CD4-positive, alpha-beta T cell treated with Interleukin-4 for 4 hours (primary cell): ENCODE measurements around the gene USP11.

Experiments
- DNase-seq: peaks from one replicate; pipeline ENCODE4 v3.0.0-alpha.2; 2020

The USP11 gene

DNA sequence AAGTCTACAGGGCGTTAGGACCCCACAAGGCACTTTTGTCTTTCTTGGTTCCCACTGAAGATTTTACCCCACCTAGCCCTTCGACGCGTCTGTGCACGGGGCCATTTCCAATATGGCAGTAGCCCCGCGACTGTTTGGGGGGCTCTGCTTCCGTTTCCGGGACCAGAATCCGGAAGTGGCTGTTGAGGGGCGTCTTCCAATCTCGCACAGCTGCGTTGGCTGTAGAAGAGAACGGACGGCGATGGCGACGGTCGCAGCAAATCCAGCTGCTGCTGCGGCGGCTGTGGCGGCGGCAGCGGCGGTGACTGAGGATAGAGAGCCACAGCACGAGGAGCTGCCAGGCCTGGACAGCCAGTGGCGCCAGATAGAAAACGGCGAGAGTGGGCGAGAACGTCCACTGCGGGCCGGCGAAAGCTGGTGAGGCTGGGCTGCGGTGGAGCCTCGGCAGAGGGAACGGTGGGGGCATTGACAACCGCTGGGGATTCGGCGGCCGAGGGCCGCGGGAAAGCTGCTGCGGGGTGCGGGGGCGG is at the start of gene USP11:
USP11 (plus strand) TSS at position 207 of the 530 bp plus-strand sequence; CDS start at position 242, 35 bp downstream.
- peak; percentile 53 for DNase-seq

DNA sequence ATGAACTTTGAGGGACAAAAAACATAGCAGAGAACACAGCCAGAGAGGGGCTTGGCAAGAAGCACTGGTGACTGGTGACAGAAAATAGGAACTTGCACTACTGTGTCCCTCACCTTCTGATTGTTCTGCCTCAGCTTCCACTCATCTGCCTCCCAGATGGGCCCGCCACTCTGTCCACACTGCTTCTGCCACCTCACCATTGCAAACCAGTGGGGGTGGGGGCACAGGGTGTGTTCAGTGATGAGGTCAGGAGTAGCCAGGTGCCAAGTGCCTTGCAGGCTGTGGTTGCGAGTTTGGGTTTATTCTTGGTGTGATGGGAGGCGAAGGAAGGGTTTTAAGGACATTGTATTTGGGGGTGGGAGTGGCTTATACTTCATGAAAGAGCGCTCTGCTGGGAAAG is 48.3 kb upstream of the USP11 start:
- no peak for DNase-seq

- no peak for DNase-seq
Measured at GRCh38 chrX:47185241-47185640, 47.6 kb upstream of the USP11 start.

GRCh38 chrX:47186096-47186740 is 46.6 kb upstream of the USP11 start:
- no peak for DNase-seq

- no peak for DNase-seq
Measured at GRCh38 chrX:47187106-47187677, 45.6 kb upstream of the USP11 start.

GRCh38 chrX:47189906-47190305 is 42.9 kb upstream of the USP11 start:
- DNase-seq = no peak

DNA sequence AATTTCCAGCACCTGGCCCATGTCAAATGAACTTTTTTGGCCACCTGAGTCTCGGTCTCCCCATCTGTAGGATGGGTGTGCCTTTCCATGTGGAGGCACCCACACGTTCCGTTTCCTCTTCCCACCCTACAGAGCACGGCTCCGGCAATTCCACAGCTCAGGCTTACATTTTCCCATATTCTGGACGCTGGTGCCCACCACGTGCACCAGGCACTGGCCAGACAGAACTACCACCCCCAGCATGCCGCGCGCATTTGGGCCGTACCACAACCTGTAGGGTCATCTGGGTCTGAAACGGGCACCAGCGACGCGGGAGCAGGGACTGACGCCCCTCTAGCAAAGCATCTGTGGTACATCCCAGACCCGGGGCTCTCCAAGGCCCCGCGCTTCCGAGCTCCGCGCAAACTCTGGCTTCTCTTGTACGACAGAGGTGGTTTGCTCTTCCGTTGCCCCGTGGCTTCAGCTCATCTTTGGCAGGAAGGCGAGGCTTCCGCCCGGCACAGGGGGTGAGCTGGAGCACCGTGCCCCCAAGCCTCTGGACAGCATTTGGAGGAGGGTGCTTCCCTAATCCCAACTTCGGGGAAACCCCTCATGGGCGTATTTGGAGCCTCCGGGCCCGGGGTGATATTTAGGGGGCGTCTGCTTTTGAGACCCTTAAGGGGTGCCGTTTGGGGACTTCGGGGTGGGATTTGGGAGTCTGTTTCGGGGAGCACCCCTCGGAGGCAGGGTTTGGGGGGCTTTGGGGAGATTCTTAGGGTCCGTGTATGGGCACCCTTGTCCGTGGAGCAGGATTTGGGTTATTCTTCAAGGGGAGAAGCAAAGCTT is 42.2 kb upstream of the USP11 start:
- peak; percentile 90 for DNase-seq

DNA sequence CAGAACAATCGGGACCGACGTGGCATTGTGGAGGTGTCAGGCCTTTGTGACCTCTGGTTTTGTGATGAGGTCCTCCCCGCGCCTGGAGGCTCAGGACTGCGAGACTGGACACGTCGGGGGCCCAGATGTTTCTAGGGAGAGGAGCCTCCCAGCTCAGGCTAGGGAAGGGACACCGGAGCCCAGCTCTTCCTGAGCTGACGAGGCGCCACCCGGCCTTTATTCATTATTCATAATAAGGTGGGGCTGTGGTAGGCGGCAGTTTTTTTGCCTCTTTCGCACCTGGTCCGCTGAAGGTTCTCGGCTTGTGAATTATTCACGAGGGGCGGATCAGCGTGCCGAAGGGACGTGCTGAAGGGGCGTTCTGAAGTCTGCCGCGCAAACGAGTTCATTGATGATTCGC is 41.5 kb upstream of the USP11 start:
- DNase-seq = peak; percentile 68

- DNase-seq = no peak
Measured at GRCh38 chrX:47191806-47192401, 40.9 kb upstream of the USP11 start.

DNA sequence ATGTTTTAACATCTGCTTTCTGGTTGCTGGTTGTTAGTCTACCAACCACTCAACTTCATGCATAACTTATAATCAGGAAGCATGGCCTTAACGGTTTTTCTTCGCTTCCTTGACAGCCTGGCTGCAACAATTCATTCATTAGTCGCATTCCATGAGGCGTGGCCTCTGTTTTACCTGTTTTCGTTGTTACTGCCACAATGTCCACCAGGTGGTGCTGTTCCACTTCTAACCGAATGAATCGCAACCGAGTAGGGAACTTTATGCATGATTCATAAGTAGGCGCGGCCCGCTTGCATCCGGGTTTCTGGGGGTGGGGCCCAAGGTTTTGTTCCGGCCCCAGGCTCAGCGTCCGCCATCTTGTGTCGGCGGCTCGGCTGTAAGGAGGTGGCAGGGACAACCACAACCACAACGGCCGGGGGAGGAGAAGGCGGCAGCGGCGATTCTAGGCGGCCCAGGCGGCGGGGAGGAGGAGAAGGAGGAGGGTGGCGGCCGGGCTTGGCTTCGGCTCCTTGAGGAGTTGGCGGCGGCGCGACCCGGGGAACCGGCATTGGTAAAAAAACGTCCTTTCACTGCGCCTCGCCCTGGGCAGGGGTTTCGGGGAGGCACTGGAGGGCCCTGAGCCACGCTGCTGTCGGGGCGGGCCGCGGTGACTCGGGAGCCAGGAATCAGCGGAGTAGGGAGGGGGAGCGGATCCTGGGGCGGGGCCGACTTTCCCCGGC is 39.2 kb upstream of the USP11 start, which contains the start of gene UBA1:
UBA1 (plus strand) TSS at position 355 of the 719 bp plus-strand sequence. CDS start 4,974 bp downstream, outside the sequence.
- DNase-seq = peak; percentile 94

- DNase-seq = no peak
Measured at GRCh38 chrX:47194194-47194787, 38.5 kb upstream of the USP11 start.

DNA sequence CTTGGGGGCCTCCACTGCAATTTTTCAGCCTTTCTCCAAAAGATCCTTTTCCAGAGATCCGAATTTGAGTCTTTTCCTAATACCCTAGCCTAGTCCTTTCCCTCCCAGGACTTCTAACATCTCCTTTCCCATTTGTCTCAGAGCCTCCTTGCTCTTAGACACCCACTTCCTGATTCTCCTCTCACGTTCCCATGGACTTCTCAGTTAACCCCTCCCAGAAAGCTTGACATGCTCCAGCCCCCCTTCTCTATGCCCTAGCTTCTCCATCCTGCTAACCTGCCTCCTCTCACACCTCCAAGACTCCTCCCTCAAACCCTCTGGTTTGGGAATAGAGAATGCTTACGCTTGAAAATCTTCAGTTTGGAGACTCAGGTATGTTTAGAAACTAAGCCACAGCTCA is 36.7 kb upstream of the USP11 start:
- DNase-seq = no peak

DNA sequence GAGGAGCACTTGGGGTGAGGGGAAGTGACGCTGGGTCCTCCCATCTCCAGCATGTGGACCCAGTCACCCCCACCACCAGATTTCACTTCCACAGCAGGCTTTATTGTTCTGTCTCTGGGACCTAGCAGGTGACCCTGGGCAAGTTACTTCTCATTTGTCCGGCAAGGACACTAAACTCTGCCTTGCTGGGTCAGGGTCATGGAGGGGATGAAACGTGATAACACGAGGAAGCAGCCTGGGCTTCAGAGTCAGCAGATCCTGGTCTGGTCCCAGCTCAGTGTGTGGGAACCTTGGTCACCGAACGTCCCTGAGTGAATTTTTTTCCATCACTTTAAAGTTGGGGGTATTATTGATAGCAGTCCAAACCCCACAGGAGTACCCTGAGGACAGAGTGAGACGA is 35.3 kb upstream of the USP11 start:
- no peak for DNase-seq

DNA sequence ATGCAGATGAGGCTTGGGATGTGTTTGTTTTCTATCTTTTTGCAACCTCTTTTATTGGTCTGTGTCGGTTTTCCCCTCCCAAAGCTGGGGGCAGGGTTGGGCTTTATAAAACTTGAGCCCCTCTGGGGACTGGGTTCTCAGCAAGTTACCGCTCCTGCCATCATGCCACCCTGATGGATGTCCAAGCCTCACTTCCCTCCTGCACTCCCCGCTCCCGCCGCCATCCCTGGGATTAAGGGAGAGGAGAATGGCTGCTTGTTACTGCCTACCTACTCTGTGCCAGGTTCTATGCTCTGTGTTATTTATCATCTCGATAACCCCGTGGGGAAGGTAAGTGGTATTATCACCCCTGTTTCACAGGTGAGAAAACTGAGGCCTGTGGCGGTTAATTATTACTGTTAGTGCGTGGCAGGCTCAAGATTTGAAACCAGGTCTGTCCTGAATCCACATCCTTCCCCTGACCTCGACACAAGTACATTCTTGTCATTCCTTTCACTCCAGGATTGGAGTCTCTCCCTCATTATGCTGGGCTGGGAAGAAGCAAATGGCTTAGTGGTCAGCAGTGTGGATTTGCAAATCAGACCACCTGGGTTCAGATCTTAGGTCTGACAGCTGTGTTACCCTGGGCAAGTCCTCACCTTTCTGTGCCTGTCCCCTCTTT is 34.7 kb upstream of the USP11 start:
- DNase-seq = no peak

DNA sequence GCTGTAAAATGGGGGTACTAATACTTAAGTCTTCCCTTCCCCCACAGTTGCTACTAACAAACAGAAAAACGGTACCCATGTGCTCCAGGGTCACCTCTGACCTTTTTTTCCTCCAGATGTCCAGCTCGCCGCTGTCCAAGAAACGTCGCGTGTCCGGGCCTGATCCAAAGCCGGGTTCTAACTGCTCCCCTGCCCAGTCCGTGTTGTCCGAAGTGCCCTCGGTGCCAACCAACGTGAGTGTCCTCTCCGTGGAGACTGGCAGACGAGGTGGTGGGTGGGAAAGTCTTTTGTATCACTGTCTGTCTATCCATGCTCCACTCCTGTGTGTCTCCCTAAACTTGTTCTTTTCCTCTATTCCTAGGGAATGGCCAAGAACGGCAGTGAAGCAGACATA is 34.1 kb upstream of the USP11 start:
- no peak for DNase-seq

DNA sequence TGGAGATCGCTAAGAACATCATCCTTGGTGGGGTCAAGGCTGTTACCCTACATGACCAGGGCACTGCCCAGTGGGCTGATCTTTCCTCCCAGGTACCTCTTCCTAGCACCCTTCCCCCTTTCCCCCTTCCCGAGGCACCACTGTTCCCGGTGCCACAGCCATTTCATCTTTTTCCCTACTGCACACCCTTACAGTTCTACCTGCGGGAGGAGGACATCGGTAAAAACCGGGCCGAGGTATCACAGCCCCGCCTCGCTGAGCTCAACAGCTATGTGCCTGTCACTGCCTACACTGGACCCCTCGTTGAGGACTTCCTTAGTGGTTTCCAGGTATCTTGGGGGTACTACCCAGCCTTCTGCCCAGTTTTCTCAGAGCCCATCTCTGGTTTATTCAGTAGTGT is 33.5 kb upstream of the USP11 start:
- DNase-seq = no peak

DNA sequence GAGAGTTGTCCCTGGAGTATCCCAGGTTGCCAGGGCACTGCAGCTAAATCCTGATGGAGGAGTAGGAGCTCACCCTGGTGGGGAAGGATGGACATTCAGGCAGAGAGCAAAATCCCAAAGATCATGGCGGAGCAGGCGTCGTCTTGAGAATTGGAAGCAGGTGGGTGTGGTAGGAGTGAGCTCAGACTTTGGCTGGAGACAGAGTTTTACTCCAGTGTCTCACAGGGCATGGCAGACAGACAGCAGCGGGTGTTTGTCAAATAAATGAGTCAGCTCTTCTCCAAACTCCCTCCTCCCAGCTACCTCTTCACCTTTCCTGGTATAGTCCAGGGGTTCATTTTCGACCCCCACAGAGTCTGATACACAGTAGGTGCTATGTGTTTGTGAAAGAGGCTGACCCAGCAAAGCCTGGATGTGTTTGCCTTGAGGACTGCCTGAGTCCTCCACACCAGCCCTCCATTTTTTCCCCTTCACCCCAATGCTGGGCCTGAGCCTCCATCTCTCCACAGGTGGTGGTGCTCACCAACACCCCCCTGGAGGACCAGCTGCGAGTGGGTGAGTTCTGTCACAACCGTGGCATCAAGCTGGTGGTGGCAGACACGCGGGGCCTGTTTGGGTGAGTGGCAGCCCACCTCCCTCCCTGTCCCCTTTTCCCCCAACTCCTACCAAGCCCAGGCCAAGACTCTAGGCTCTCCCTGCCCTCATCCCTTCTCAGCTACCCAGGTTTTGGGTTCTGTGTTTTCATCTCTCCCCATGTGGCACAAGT is 32.2 kb upstream of the USP11 start:
- DNase-seq = no peak

DNA sequence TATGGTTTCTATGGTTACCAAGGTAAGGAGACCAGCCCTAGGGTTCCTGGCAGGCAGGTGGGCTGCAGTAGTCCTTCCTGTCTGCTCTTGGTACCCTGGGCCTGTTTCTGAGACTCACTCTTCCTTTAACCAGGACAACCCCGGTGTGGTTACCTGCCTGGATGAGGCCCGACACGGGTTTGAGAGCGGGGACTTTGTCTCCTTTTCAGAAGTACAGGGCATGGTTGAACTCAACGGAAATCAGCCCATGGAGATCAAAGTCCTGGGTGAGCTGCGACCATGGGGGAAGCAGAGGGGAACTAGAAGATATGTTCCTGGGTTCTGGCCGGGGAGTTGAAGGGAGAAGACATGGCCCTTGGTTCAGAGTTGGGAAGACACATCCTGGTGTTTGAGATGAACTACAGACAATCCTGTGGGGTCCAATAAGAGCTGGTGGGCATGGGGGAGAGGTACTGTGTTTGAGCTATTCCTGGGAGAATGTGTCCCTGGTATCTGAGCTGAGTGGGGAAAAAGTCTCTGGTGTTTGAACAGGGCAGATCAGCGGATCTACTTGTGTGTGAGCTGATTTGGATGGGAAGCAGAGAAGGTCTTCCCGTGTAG is 31.4 kb upstream of the USP11 start:
- no peak for DNase-seq

GRCh38 chrX:47202316-47202715 is 30.5 kb upstream of the USP11 start:
- DNase-seq = no peak

DNA sequence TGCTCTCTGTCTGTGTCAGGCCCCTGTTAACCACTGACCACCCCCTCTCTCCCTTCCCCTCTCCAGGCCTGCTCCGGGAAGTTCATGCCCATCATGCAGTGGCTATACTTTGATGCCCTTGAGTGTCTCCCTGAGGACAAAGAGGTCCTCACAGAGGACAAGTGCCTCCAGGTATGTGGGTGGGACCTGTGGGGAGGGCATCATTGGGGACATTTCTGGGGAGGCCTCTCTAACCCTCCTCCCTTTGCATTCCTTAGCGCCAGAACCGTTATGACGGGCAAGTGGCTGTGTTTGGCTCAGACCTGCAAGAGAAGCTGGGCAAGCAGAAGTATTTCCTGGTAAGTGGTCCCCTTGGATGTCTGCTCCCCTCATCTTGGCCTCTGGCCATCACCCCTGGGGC is 29.9 kb upstream of the USP11 start:
- no peak for DNase-seq
